ENCODE data around the gene KPNA3. TPM values are rescaled to one million over a fixed set of nuclear protein-coding genes. Genes with fewer than 3 reads are reported as not detected.

Gene KPNA3
- total RNA-seq, 1 experiment from 2014 or later = 35.0 TPM

- no peaks in the 10 kb centered on the region for H3K9me2 ChIP-seq (ENCODE audit: insufficient read depth)
- H3K4me2 ChIP-seq = no peak overlapping the region
- H4K20me1 ChIP-seq (ENCODE audit: insufficient read depth) = no peaks in the 10 kb centered on the region
- ChIA-PET CTCF (no interaction called here), POLR2A (ENCODE audit: unreplicated experiment) (no interaction called here)
- BruUV-seq (replicated peaks) = no TSS peak
- H3K27ac ChIP-seq = no peak overlapping the region
- intact Hi-C loops (cut with micrococcal nuclease; ENCODE audit: unreplicated experiment) = no loop called here
- H3K4me1 ChIP-seq (replicated peaks; ENCODE audit: insufficient read depth) = no peaks in the 10 kb centered on the region
- no peaks in the 10 kb centered on the region for H3K36me3 ChIP-seq (ENCODE audit: low read depth)
- H3F3A ChIP-seq (ENCODE audit: insufficient read depth, low read depth) = no peaks in the 10 kb centered on the region
- DNase-seq = no peak
- no peak for TF ChIP-seq CTCF (conservative IDR thresholded peaks at IDR 0.05)
- TF ChIP-seq EZH2 (IDR thresholded peaks at IDR 0.05; ENCODE audit: low read depth) = no peak
- no peak overlapping the region for H2AFZ ChIP-seq
- no peaks in the 10 kb centered on the region for H3K27me3 ChIP-seq (ENCODE audit: insufficient read depth, low read depth)
- H3K79me2 ChIP-seq (ENCODE audit: low read depth) = no peaks in the 10 kb centered on the region
- no peak overlapping the region for H3K4me3 ChIP-seq
- no peaks in the 10 kb centered on the region for H3K9me3 ChIP-seq (ENCODE audit: insufficient read depth, low read depth)
Observed at GRCh38 chr13:49833402-49833801, 40.9 kb upstream of the KPNA3 start.

GRCh38 chr13:49831455-49831854 is 39.0 kb upstream of the KPNA3 start:
- CTCF ChIA-PET = no interaction called here

GRCh38 chr13:49830721-49831120 is 38.2 kb upstream of the KPNA3 start:
- Histone ChIP-seq H2AFZ (no peak overlapping the region), H3K27me3 (ENCODE audit: insufficient read depth, low read depth) (no peaks in the 10 kb centered on the region), H3K4me2 (no peak overlapping the region), H3K27ac (no peak overlapping the region), H3F3A (ENCODE audit: insufficient read depth, low read depth) (no peaks in the 10 kb centered on the region), H3K9me3 (ENCODE audit: insufficient read depth, low read depth) (no peaks in the 10 kb centered on the region), H3K9me2 (ENCODE audit: insufficient read depth) (no peaks in the 10 kb centered on the region), H3K36me3 (ENCODE audit: low read depth) (no peaks in the 10 kb centered on the region), H4K20me1 (ENCODE audit: insufficient read depth) (no peaks in the 10 kb centered on the region), H3K4me1 (replicated peaks; ENCODE audit: insufficient read depth) (no peaks in the 10 kb centered on the region), H3K4me3 (no peak overlapping the region), H3K79me2 (ENCODE audit: low read depth) (no peaks in the 10 kb centered on the region)
- DNase-seq = no peak
- no TSS peak for BruUV-seq (replicated peaks)
- CTCF ChIA-PET = no interaction called here
- intact Hi-C loops (cut with micrococcal nuclease; ENCODE audit: unreplicated experiment) = no loop called here
- POLR2A ChIA-PET (ENCODE audit: unreplicated experiment) = no interaction called here
- no peak for TF ChIP-seq EZH2 (IDR thresholded peaks at IDR 0.05; ENCODE audit: low read depth)
- no peak for TF ChIP-seq CTCF (conservative IDR thresholded peaks at IDR 0.05)

More at GRCh38 chr13:49831455-49831854, 39.0 kb upstream of the KPNA3 start:
- Histone ChIP-seq H3K4me3 (no peak overlapping the region), H3F3A (ENCODE audit: insufficient read depth, low read depth) (no peaks in the 10 kb centered on the region), H4K20me1 (ENCODE audit: insufficient read depth) (no peaks in the 10 kb centered on the region), H3K4me1 (replicated peaks; ENCODE audit: insufficient read depth) (no peaks in the 10 kb centered on the region), H3K79me2 (ENCODE audit: low read depth) (no peaks in the 10 kb centered on the region), H3K36me3 (ENCODE audit: low read depth) (no peaks in the 10 kb centered on the region), H3K9me2 (ENCODE audit: insufficient read depth) (no peaks in the 10 kb centered on the region), H3K27me3 (ENCODE audit: insufficient read depth, low read depth) (no peaks in the 10 kb centered on the region), H3K27ac (no peak overlapping the region), H3K9me3 (ENCODE audit: insufficient read depth, low read depth) (no peaks in the 10 kb centered on the region), H2AFZ (no peak overlapping the region), H3K4me2 (no peak overlapping the region)
- no peak for DNase-seq
- no peak for TF ChIP-seq CTCF (conservative IDR thresholded peaks at IDR 0.05)
- TF ChIP-seq EZH2 (IDR thresholded peaks at IDR 0.05; ENCODE audit: low read depth) = no peak
- intact Hi-C loops (cut with micrococcal nuclease; ENCODE audit: unreplicated experiment) = no loop called here
- POLR2A ChIA-PET (ENCODE audit: unreplicated experiment) = no interaction called here
- BruUV-seq (replicated peaks) = no TSS peak
